Mononuclear cell (primary cell): ENCODE results near the gene CEACAM18. TPM values are rescaled to one million over a fixed set of nuclear protein-coding genes. Genes with fewer than 3 reads are reported as not detected.
"Not testable (repeated sequence)": the region's sequence is repeated elsewhere in the genome, so short reads cannot be mapped to it uniquely, and the experiment has no call there.

Experiments used
- H3K27me3 ChIP-seq: 2 replicates; pipeline ENCODE4 v1.6.0; 2011; ENCODE audit warnings: low read length, control low read depth; ENCODE audit not compliant: insufficient read depth
- H3K4me1 ChIP-seq: 2 replicates; pipeline ENCODE4 v1.5.1; 2011; ENCODE audit warnings: mild to moderate bottlenecking, low read length, control low read depth; ENCODE audit not compliant: insufficient read depth
- H3K4me3 ChIP-seq: 2 replicates; pipeline ENCODE4 v1.5.1; 2011; ENCODE audit warnings: mild to moderate bottlenecking, low read length, moderate library complexity
- H3K9me3 ChIP-seq: 2 replicates; pipeline ENCODE4 v1.5.1; 2011; ENCODE audit warnings: low read depth, mild to moderate bottlenecking, control low read depth, low read length
- total RNA-seq: library from RNA; depleted of rRNA; stranded (reverse); fragments of >200 nt; gene quantifications from one replicate; pipeline ENCODE4 v1.2.3, GENCODE V29; 2012

The CEACAM18 gene
- not detected for total RNA-seq

DNA sequence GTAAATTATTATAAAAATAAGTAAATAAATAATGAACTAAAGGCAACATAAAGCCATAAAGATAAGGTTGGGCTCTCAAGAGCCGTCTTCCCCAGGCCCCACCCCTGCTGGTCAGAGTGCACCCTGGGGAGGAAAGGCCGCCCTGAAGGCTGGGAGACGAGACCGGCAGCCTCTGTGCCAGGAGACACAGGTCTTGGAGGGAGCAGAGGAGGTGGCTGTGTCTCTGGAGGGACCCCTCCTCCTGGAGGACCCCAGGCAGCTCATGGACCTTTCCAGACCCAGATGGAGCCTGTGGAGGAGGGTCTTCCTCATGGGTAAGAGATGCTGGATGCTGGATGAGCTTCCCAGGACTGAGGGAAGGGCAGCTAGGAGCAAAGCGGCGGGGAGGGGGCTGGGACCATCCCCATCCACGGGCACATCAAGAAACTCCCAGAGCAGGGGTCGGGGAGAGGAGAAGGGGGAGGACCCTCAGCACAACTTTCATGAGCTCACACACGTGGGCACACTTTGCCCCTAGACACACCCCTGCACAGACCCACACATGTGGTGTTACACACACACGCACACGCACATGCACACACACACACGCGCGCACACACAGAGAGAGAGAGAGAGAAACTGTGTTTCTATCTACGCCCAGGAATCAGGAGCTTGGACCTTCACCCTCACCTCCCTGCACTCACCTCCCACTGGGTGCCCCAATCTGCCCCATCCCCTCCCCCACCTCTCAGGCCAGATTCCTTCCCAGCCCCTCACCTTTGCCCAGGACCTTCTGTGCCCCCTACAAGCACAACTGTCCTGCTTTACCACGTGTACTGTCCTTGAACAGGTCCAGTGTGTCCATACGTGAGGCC is at the start of gene CEACAM18:
Gene CEACAM18, plus strand, starts transcription at position 159 of the 854 bp plus-strand sequence.
- H3K4me3 ChIP-seq = no peak within 1 kb of the TSS
- no peaks in the 10 kb centered on the region for H3K4me1 ChIP-seq
- H3K9me3 ChIP-seq = no peaks in the 10 kb centered on the region
- no peaks in the 10 kb centered on the region for H3K27me3 ChIP-seq

DNA sequence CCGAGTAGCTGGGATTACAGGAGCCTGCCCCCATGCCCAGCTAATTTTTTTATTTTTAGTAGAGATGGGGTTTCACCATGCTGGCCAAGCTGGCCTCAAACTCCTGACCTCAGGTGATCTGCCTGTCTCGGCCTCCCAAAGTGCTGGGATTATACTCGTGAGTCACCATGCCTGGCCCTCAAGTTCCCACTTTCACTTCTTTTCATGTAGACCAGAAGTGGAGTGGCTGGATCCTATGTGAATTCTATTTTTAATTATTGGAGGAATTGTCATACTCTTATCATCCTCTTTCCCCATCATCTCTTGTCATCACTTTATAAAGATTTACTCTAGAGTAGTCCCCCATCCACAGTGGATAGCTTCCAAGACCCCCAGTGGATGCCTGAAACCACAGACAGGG is 48.1 kb upstream of the CEACAM18 start:
- Histone ChIP-seq H3K9me3 (no peaks in the 10 kb centered on the region), H3K4me3 (no peak overlapping the region), H3K27me3 (no peaks in the 10 kb centered on the region), H3K4me1 (peaks cover 87% of the 10 kb centered on the region)

DNA sequence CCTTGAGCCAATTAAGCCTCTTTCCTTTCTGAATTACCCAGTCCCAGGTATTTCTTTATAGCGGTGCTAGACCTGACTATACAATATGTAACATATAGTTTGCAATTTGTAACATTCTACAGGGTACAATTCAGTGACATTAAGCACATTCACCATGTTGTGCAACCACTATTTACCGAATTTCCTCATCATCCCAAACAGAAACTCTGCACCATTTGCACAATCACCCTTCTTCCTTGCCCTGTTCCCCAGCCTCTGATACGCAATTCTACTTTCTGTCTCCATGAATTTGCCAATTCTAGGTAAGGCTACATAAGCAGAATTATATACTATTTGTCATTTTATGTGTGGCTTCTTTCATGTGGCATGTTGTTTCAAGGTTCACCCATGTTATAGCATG is 47.2 kb upstream of the CEACAM18 start:
- no peaks in the 10 kb centered on the region for H3K27me3 ChIP-seq
- no peaks in the 10 kb centered on the region for H3K9me3 ChIP-seq
- peaks cover 88% of the 10 kb centered on the region for H3K4me1 ChIP-seq
- no peak overlapping the region for H3K4me3 ChIP-seq

DNA sequence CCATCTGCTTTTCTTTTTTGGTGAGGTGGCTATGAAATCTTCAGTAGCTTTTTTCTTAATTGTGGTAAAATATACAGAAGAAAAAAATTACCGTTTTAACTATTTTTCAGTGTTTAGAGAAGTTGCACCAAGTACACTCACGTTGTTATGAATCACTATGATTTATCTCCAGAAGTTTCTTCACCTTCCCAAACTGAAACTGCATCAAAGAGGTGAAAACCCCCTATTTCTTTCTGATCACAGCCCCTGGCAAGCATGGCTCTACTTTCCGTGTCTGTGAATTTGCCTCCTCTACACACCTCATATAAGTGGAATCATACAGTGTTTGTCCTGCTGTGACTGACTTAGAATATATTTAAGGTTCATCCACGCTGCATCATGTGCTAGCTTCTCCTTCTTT is 45.3 kb upstream of the CEACAM18 start:
- H3K4me1 ChIP-seq = peaks cover 69% of the 10 kb centered on the region
- no peak overlapping the region for H3K4me3 ChIP-seq
- no peaks in the 10 kb centered on the region for H3K27me3 ChIP-seq
- H3K9me3 ChIP-seq = no peaks in the 10 kb centered on the region

DNA sequence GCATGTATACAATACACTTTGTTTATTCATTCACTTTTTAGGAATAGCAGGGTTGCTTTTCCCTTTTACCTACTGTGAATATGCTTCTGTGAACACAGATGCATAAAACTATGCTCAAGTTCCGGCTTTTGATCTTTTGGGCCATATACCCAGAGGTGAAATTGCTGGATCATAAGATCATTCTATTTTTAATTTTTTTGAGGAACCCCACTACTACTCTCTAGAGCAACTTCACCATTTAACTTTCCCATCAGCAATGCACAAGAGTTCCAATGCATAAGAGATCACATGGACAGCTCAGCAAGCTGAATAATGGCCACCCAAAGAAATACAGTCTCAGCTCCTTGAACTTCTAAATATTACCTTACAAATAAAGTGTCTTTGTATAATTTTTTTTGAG is 43.9 kb upstream of the CEACAM18 start:
- Histone ChIP-seq H3K4me1 (peaks cover 61% of the 10 kb centered on the region), H3K4me3 (no peak overlapping the region), H3K27me3 (no peaks in the 10 kb centered on the region), H3K9me3 (no peaks in the 10 kb centered on the region)

DNA sequence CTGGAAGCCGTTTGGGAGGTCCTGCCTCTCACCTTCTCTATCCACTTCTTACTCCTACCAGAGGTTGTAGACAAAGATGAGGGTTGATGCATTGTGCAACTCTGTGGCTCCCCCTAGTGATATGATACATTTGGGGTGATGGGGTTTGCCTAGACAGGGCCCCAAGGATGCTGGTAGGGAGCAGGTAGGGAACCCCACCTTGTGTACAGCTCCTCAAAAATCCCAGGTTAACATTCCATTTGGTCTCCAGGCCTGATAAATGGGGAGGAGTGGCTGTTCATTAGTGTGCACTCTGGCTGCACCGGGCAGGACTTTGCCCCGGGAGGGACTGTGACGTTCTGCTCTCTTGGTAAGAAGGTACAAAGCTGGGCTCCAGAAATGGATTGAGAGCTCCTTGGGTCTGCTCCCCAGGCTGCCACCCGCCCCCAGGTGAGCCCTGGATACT is 39.3 kb upstream of the CEACAM18 start:
- H3K4me1 ChIP-seq = peaks cover 40% of the 10 kb centered on the region

DNA sequence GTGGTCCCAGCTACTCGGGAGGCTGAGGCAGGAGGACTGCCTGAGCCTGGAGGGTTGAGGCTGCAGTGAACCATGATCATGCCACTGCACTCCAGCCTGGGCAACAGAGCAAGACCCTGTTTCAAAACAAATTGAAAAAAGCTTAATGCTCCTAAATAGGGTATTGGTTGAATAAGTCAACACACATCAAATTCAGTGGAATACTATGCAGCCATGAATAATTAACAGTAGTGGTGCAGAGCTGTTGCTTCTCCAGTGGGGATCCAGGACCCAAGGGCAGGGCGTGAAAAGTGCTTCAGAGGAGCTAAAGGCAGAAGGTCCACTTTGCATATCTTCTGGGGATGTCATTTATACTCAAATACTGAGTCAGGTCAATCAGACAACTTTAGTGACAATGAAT is 38.3 kb upstream of the CEACAM18 start:
- Histone ChIP-seq H3K4me3 (no peak overlapping the region), H3K27me3 (peaks cover 6% of the 10 kb centered on the region), H3K9me3 (no peaks in the 10 kb centered on the region), H3K4me1 (peaks cover 30% of the 10 kb centered on the region)

More for the DNA sequence above, 39.3 kb upstream of the CEACAM18 start:
- no peak overlapping the region for H3K4me3 ChIP-seq
- peaks cover 6% of the 10 kb centered on the region for H3K27me3 ChIP-seq
- H3K9me3 ChIP-seq = no peaks in the 10 kb centered on the region

DNA sequence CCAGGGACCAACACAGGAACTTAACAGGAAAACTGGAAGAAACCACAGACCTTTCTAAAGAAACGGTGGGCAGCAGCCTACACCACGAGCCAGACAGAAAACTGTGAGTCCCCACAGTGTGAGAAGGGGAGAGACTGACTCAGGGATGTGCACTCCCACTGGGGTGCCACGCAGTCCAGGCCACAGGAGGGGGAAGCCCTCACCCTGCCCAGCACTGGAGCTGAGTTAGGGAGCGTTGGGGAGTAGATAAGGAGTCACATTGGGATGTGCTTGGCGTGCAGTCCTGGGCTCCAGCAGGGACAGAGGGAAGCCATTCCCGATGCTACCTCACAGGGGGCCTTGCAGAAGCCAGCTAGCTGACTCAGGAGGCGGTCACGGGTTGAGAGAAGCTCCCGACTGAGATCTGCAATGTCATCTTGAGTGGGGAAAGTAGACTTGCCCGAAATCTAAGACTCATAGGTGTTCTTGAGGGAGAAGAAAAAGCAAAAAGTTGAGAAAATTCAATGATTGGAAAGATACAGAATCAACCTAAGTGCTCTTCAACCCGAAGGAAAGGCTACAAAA is 37.4 kb upstream of the CEACAM18 start:
- H3K4me1 ChIP-seq = peaks cover 27% of the 10 kb centered on the region
- peaks cover 6% of the 10 kb centered on the region for H3K27me3 ChIP-seq
- no peaks in the 10 kb centered on the region for H3K9me3 ChIP-seq
- H3K4me3 ChIP-seq = no peak overlapping the region

DNA sequence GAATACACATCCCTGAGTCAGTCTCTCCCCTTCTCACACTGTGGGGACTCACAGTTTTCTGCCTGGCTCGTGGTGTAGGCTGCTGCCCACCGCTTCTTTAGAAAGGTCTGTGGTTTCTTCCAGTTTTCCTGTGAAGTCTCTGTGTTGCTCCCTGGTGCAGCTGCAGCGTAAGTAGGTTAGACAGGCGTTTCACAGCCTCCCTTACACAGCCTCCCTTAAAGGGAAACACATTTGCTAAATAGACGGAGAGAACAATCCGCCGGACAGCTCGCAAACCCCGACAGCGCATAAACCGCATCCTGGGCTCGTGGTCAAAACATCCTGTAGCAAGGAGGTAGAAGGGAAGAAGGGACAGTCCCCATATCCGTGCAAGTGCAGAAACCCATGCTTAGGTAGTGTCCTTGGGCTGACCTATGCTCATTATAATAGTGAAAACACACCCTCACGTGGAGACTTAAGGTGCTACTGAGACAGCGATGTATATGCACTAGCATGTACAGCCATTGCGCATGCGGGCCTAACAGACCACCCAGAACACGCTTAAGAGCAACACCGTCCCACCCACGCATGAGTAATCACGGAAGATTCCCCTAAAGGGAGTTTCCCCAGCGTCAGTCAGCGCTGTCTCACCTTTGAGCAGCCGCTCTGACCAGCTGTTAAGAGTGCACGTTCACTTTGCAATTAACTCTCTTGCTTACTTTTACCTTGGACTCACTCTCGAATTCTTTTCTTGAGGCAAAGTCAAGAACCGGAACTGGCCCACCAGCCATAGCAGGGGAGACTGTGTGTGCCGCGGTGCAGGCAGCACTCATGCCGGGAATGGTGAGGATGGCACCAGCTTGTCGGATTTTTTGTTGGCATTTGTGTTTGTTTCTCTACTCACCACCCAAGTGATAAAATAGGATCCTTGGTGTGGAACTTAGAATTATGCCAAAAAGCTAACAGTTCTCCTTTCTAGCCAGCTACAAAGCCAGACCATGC is 36.6 kb upstream of the CEACAM18 start:
- Histone ChIP-seq H3K4me1 (peaks cover 27% of the 10 kb centered on the region), H3K9me3 (no peaks in the 10 kb centered on the region), H3K4me3 (peak overlapping the region; percentile 1), H3K27me3 (peaks cover 6% of the 10 kb centered on the region)

DNA sequence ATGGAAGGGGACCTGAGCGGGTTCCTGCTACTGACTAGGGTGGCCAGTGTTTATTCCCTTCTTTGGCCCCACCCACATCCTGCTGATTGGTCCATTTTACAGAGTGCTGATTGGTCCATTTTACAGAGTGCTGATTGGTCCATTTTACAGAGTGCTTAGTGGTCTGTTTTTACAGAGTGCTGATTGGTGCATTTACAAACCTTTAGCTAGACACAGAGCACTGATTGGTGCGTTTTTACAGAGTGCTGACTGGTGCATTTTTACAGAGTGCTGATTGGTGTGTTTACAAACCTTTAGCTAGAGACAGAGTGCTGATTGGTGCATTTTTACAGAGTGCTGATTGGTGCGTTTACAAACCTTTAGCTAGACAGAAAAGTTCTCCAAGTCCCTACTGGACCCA is 30.8 kb upstream of the CEACAM18 start:
- H3K4me1 ChIP-seq = peaks cover 12% of the 10 kb centered on the region
- not testable (repeated sequence) for H3K4me3 ChIP-seq, H3K27me3 ChIP-seq, H3K9me3 ChIP-seq

DNA sequence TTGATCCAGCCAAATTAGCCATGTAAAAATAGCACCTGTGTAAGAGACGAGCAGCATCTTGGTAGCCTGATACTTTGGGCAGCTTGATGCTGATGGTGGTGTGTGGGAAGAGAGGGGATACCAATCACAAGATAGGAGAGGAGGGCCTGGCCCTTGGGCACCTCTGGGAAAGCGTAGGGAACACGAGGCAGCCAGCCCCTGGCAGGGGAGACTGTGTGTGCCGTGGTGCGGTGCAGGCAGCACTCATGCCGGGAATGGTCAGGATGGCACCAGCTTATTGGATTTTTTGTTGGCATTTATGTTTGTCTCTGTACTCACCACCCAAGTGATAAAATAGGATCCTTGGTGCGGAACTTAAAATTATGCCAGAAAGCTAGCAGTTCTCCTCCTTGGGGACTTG is 30.3 kb upstream of the CEACAM18 start:
- Histone ChIP-seq H3K27me3 (no peaks in the 10 kb centered on the region), H3K4me3 (no peak overlapping the region), H3K9me3 (no peaks in the 10 kb centered on the region), H3K4me1 (peaks cover 10% of the 10 kb centered on the region)

DNA sequence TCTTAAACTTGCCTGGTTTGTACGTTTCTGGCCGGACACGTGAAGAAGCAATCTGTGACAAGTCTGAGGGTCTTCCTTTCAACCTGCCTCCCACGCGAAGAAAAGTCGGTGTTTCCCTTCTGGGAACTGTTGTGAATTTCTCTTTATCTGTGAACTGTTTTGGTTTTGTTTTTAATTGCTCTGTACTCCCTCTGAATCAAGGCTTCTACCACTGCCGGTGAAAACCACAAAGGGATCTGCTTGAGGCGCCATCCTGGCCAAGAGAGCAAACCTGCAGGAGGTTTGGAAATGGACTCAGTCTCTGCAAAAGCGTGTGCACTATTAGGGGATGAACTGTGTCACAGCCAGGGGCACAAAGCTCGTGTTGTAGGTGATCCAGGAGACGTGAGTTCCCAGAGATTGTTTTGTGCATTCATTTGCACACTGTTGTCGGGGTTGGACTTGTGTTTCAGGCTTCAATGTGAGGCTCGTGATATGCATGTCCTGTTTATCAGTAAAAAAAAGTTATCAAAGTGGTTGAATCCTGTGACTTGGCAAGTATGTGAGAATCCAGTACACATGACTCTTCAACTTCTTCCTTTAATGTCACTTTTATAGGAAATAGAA is 29.8 kb upstream of the CEACAM18 start:
- Histone ChIP-seq H3K4me3 (no peak overlapping the region), H3K27me3 (no peaks in the 10 kb centered on the region), H3K9me3 (no peaks in the 10 kb centered on the region), H3K4me1 (peaks cover 10% of the 10 kb centered on the region)

DNA sequence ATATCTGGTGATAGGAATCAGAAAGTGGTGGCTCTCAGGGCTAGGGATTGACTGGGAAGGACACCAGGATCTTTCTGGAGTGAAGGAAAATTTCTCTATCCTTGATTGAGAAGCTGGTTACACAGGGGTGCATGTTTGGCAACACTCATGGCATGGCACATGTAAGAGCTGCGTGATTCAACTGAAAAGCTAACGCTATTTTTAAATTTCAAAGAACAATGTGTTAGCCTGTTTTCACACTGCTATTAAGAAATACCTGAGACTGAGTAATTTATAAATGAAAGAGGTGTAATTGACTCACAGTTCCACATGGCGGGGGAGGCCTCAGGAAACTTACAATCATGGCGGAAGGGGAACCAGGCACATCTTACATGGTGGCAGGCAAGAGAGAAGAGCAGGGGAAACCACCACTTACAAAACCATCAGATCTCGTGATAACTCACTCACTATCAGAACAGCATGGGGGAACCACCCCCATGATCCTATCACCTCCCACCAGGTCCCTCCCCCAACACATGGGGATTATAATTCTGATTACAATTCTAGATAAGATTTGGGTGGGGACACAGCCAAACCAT is 27.5 kb upstream of the CEACAM18 start:
- Histone ChIP-seq H3K4me1 (peaks cover 10% of the 10 kb centered on the region), H3K27me3 (no peaks in the 10 kb centered on the region), H3K4me3 (no peak overlapping the region), H3K9me3 (no peaks in the 10 kb centered on the region)

DNA sequence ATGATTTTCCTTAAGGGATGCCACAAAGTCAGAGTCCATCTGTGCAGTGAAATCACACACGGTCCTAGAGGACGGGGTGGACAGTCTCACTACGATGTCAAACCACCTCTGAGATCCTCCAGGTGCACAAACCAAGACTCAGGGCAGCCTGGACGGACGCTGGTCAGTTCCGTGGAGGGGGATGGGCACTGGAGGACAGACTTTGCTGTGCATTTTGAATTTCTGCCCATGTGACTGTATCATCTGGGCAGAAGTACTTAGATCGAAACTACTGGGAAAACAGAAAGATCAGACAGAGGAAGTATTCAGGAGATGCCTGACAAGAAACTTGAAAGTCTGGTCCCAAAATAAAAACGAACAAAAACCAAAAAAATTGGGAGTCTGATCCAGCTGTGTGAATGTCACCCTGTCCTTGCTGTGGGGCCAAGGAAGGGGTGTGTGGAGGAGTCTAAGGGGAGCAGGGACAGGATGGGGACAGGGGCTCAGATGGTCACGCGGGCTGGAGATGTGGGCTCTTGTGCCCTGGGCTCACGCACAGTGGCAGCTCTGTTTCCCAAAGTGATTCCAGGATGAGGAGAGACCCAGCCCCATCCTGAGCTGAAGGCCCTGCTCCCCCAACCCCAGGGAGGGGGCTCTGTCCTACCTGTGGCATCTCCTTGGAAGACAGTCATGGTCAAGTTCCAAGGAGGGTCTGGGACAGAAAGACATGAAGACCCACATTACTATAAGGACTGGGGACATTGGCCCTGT is 21.6 kb upstream of the CEACAM18 start:
- Histone ChIP-seq H3K27me3 (no peaks in the 10 kb centered on the region), H3K4me3 (no peak overlapping the region), H3K4me1 (peaks cover 19% of the 10 kb centered on the region), H3K9me3 (no peaks in the 10 kb centered on the region)
